Nephron progenitor cell (in vitro differentiated cells): ENCODE results near the gene RTN4RL2.

Experiments
- DNase-seq: peaks from one replicate; pipeline ENCODE4 v3.0.0; 2021
- H3K27ac Mint-ChIP-seq: 2 replicates; pipeline ENCODE4 v1.8.0; 2021; ENCODE audit warnings: mild to moderate bottlenecking, moderate library complexity, mixed read lengths
- H3K27me3 Mint-ChIP-seq: 2 replicates; pipeline ENCODE4 v1.8.0; 2021; ENCODE audit warnings: mild to moderate bottlenecking, low read depth, mixed read lengths; ENCODE audit not compliant: poor library complexity
- H3K36me3 Mint-ChIP-seq: 2 replicates; pipeline ENCODE4 v1.8.0; 2021; ENCODE audit warnings: low read depth, mixed read lengths
- H3K4me1 Mint-ChIP-seq: 2 replicates; pipeline ENCODE4 v1.8.0; 2021; ENCODE audit warnings: mixed read lengths
- H3K4me3 Mint-ChIP-seq: 2 replicates; pipeline ENCODE4 v1.8.0; 2021; ENCODE audit warnings: mild to moderate bottlenecking, moderate library complexity, mixed read lengths
- H3K9me3 Mint-ChIP-seq: 2 replicates; pipeline ENCODE4 v1.8.0; 2021; ENCODE audit warnings: mild to moderate bottlenecking, moderate library complexity, mixed read lengths
- TF ChIP-seq, protein P1 (sequence below): fragments of 200-600 bp; sonication (generic); IDR thresholded peaks from 2 replicates; pipeline ENCODE4 v1.5.0; 2021; ENCODE audit warnings: antibody characterized with exemption

RTN4RL2 gene

DNA sequence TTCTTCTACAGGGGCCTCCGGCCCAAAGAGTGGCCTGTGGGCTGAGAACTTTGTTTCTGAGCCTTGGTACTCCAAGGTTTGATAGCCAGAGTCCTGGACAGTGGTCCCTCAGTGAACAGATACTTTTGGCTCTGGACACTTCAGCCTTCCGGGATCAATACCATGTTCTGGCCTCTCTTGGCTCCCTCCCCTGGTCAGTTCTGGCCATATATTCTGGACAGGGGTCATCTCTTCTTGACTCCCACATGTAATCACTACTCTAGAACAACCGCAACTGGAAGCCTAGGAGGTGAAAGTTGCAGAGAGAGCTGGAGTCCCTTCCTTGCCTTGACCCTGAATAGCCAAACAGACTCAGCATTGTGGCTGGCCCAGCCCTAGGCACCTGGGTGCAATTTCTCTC, 2.3 kb downstream of the RTN4RL2 start:
- Mint-ChIP-seq H3K9me3 (no peaks in the 10 kb centered on the region), H3K4me3 (peak overlapping the region; percentile 65), H3K4me1 (peaks cover 49% of the 10 kb centered on the region), H3K27ac (no peak overlapping the region), H3K27me3 (peaks cover 78% of the 10 kb centered on the region), H3K36me3 (no peaks in the 10 kb centered on the region)
- no peak for DNase-seq
- TF ChIP-seq, protein P1, sequence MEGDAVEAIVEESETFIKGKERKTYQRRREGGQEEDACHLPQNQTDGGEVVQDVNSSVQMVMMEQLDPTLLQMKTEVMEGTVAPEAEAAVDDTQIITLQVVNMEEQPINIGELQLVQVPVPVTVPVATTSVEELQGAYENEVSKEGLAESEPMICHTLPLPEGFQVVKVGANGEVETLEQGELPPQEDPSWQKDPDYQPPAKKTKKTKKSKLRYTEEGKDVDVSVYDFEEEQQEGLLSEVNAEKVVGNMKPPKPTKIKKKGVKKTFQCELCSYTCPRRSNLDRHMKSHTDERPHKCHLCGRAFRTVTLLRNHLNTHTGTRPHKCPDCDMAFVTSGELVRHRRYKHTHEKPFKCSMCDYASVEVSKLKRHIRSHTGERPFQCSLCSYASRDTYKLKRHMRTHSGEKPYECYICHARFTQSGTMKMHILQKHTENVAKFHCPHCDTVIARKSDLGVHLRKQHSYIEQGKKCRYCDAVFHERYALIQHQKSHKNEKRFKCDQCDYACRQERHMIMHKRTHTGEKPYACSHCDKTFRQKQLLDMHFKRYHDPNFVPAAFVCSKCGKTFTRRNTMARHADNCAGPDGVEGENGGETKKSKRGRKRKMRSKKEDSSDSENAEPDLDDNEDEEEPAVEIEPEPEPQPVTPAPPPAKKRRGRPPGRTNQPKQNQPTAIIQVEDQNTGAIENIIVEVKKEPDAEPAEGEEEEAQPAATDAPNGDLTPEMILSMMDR, result no peak

DNA sequence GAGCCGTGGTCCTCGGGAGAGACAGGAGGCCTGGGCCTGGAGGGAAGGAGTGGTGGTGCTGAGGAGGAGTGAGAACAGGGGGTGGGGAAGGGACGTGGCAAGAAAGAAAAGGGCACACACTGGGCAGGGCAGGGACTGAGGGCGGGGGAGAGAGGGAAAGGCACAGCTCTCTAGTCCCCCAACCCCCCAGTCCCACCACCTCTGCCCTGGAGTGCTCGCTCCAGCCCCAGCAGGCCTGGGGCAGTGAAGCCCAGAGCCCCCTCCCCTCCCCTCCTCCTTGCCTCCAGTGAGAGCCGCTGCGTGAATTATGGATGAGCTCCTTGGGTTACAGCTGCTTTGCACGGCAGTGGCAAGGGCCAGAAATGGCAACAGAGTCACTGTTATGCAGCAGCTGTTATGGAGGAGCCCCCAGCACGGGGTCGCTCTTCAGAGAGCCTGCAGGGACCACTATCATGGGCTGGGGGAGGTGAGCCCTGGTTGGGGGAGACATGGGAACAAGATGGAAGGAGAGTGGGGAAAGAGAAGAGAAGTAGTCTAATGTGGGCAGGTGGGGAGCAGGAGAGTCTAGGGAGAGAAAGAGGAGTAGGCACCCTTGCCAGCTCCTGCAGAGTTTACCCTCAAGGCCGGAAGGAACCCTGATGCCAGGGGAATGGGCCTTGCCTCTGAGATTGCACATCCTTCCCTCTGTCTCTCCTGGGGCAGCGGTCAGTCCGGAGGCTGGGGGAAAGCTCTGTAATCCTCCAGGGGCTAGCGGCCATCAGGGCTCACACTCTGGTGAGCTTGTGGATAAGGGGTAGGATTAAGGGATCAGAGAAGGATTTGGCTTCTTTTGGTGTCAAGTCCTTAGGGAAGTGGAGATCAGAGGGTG, 3.6 kb downstream of the RTN4RL2 start:
- DNase-seq, result peak; percentile 47
- Mint-ChIP-seq H3K27me3 (peaks cover 76% of the 10 kb centered on the region), H3K27ac (no peak overlapping the region), H3K4me1 (peaks cover 44% of the 10 kb centered on the region), H3K9me3 (no peaks in the 10 kb centered on the region), H3K4me3 (peak overlapping the region; percentile 54), H3K36me3 (peaks cover 4% of the 10 kb centered on the region)
- TF ChIP-seq, protein P1, result no peak

DNA sequence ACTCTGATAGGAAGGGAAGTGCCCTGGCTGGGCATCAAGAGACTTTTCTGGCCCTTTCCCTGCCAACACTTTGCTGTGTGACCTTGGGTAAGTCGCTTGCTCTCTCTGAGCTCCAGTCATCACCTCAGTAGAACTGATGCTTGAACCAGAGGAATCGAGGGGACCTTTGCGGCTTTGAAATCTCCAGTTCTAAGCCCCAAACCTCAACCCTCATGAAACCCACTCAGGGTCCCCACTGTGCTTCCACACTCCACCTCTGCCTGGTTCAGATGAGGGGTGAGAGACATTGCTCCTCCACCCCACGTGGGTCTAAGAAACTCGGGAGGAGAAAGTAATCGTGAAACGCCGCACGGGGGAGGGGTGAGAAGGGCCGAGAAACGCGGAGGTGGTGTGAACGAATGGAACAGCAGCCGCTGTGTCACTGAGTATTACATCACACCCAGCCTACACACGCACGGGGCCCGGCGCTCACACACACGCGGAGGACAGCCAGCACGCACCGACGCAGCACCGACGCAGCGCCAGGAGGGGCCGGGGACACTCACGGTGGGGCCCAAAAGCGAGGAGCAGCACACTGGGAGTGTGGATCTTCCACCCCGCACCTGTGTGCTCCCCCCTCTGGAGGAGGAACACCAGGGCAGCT, 4.3 kb downstream of the RTN4RL2 start:
- Mint-ChIP-seq H3K4me1 (peaks cover 37% of the 10 kb centered on the region), H3K36me3 (peaks cover 4% of the 10 kb centered on the region)

DNA sequence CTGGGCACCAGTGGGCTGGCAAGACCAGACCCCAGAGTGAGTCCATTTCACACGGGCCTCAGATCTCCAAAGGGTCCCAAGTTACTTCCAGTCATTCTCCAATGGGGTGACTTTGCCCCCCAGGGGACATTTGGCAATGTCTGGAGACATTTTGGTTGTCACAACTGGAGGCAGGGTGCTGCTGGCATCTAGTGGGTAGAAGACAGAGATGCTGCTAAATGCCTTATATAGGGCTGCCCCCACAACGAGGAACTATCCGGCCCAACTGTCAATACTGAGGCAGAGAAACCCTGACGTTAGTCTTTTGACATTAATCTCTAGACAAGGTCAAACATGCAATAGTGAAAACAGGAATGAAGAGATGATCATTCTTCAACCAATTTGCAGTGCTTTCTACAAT, 6.4 kb downstream of the RTN4RL2 start:
- no peaks in the 10 kb centered on the region for H3K9me3 Mint-ChIP-seq
- H3K4me3 Mint-ChIP-seq, result no peak overlapping the region
- TF ChIP-seq, protein P1, result no peak
- H3K36me3 Mint-ChIP-seq, result peaks cover 4% of the 10 kb centered on the region
- DNase-seq, result no peak
- H3K27me3 Mint-ChIP-seq, result peaks cover 61% of the 10 kb centered on the region
- peaks cover 25% of the 10 kb centered on the region for H3K4me1 Mint-ChIP-seq
- no peak overlapping the region for H3K27ac Mint-ChIP-seq

More for the DNA sequence above, 4.3 kb downstream of the RTN4RL2 start:
- Mint-ChIP-seq H3K4me3 (no peak overlapping the region), H3K27me3 (peaks cover 69% of the 10 kb centered on the region), H3K27ac (no peak overlapping the region), H3K9me3 (no peaks in the 10 kb centered on the region)
- no peak for DNase-seq
- TF ChIP-seq, protein P1, result no peak

DNA sequence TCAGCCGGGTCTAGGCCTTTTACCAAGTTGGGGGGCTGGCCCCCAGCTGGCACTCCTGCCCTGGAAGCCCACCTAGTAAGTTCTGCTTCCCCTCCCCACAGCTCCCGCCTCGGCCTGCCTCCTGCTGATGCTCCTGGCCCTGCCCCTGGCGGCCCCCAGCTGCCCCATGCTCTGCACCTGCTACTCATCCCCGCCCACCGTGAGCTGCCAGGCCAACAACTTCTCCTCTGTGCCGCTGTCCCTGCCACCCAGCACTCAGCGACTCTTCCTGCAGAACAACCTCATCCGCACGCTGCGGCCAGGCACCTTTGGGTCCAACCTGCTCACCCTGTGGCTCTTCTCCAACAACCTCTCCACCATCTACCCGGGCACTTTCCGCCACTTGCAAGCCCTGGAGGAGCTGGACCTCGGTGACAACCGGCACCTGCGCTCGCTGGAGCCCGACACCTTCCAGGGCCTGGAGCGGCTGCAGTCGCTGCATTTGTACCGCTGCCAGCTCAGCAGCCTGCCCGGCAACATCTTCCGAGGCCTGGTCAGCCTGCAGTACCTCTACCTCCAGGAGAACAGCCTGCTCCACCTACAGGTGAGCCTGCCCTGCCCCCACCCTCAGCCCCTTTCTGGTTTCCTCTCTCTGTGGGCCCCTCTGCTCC, 7.3 kb downstream of the RTN4RL2 start:
- H3K4me3 Mint-ChIP-seq, result no peak overlapping the region
- DNase-seq, result no peak
- no peaks in the 10 kb centered on the region for H3K9me3 Mint-ChIP-seq
- peaks cover 20% of the 10 kb centered on the region for H3K4me1 Mint-ChIP-seq
- peaks cover 4% of the 10 kb centered on the region for H3K36me3 Mint-ChIP-seq
- H3K27ac Mint-ChIP-seq, result no peak overlapping the region
- H3K27me3 Mint-ChIP-seq, result peaks cover 55% of the 10 kb centered on the region
- TF ChIP-seq, protein P1, result no peak
